AG09319 (cell line): ENCODE results near the gene SAMM50.

Experiments
- DNase-seq: peaks from one replicate; pipeline ENCODE4 v3.0.0-alpha.2; 2010; ENCODE audit warnings: low read depth; ENCODE audit errors: extremely low read depth
- CTCF ChIP-seq: IDR thresholded peaks from 2 replicates; pipeline ENCODE4 v1.5.1; 2011; ENCODE audit warnings: low read depth, mild to moderate bottlenecking, inconsistent platforms, low read length, moderate library complexity

Gene SAMM50

DNA sequence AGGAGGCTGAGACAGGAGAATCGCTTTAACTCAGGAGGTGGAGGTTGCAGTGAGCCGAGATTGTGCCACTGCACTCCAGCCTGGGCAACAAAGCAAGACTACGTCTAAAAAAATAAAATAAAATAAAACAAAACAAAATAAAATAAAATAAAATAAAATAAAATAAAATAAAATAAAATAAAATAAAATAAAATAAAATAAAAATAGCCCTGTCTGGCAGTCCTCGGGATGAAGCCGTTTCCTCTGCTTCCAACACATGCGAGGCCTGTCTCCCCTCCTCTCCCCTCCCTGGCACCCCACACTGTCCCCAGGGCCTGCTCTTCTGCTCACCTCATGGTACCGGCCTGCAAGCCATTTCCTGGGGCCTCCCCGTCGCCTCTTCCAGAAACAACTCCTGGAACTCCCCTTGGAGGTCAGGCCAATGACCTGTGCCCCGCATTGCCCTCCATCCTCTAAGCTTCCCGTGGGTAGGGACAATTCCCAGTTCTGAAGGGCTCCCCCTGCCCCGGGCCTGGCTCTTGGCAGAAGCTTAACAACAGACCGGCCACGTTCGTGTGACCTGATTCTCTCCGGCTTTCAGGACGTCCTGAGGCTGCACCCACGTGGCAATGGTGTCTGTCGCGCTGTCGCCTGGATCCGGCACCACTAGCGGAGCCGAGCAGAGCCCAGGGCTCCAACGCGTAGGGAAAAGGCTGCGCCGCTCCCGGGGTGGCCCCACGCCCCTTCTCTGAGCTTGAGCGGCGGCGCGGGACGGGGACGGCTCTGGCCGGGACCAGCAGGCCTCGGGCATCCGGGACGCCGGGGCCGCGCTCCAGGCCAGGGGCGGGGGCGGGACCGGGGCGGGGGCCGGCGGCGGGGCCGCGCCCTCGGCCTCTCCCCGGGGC, 68.4 kb downstream of the SAMM50 start:
- TF ChIP-seq CTCF = no peak
- DNase-seq = no peak

GRCh38 chr22:44024288-44024921, 69.2 kb downstream of the SAMM50 start, which contains the start of gene PARVB:
PARVB (plus strand) TSS chr22:44024302; CDS start chr22:44024340, 38 bp downstream.
- no peak for TF ChIP-seq CTCF
- DNase-seq = no peak

GRCh38 chr22:44025171-44026065, 70.2 kb downstream of the SAMM50 start:
- no peak for DNase-seq
- no peak for TF ChIP-seq CTCF

DNA sequence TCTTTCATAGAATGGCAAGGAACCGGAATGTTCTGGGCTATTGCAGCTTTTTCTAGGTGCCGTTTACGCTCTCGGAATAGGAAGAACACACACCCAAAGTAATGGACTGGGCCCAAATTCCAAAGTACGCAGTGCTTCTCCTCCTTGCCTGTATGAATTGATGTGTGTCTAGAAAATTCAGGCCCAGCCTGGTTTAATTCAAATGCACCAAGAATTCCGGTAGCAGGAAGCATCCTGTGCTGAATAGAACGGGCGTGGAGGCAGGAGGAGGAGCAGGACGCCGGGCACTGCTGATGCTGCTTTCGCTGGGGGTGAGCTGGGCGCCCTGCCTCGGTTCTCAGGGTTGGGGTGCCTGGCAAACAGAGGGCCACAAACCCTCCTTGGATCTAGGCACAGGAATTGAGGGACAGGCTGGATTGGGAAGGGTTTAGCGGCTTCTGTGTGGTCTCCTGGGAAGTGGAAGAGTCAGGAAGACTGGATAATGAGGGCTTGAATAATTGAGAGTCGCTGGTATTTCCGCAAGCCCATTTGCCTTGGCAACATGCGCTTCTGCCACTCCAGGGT, 70.9 kb downstream of the SAMM50 start:
- no peak for TF ChIP-seq CTCF
- DNase-seq = no peak

- TF ChIP-seq CTCF = no peak
- no peak for DNase-seq
Measured at GRCh38 chr22:44026630-44027511, 71.6 kb downstream of the SAMM50 start.

GRCh38 chr22:44028091-44028490, 72.8 kb downstream of the SAMM50 start:
- no peak for TF ChIP-seq CTCF
- no peak for DNase-seq
